ENCODE results near the gene REXO5. TPM values are rescaled to one million over a fixed set of nuclear protein-coding genes. Genes with fewer than 3 reads are reported as not detected.

REXO5 gene
- total and polyA plus RNA-seq, 9 of the 15 experiments (the other 6 are each of a cell fraction or from before 2014, with no cell fraction given), result 10.5 to 45.1 (median 25.4) TPM

GRCh38 chr16:20889625-20890275 is 83.4 kb downstream of the REXO5 start:
- H3K27ac ChIP-seq (ENCODE audit: extremely low read depth, low read depth, low read length), result no peak overlapping the region
- FAIRE-seq (no peak), DNase-seq (ENCODE audit: extremely low read depth in 1 of 4, low spot score in 3 of 4) (no peak), ATAC-seq (no peak)
- in situ Hi-C loops (cut with MboI), result no loop called here
- 0 out of 3 replicates have a peak, but pooled peaks cover 3% of the 10 kb centered on the region for H3K36me3 ChIP-seq (ENCODE audit: control insufficient read depth, insufficient read depth, low read length)
- CTCF ChIA-PET (ENCODE audit: low intra/inter-chr PET ratio), result no interaction called here
- peaks cover 0 to 10% of the 10 kb centered on the region in 2 experiments; a peak in 2 of 5 replicates for H3K4me1 ChIP-seq (replicated peaks in 1 of 2; ENCODE audit: control insufficient read depth in 2 of 2, insufficient read depth in 2 of 2, low read length in 2 of 2)
- H3K27me3 ChIP-seq (ENCODE audit: control insufficient read depth in 2 of 2, insufficient read depth in 2 of 2, low read length in 2 of 2), result no peaks in the 10 kb centered on the region
- H3K4me3 ChIP-seq, result no peak overlapping the region
- TF ChIP-seq HCFC1 (IDR thresholded peaks at IDR 0.05; ENCODE audit: low read depth, low read length) (no peak), SRF (CRISPR knock-in tag; IDR thresholded peaks at IDR 0.05) (no peak), ATF3 (IDR thresholded peaks at IDR 0.05) (no peak), ATF3 (CRISPR knock-in tag; conservative IDR thresholded peaks at IDR 0.05) (no peak), ZNF146 (CRISPR knock-in tag; IDR thresholded peaks at IDR 0.05; ENCODE audit: unreplicated experiment) (no peak), NCOA6 (IDR thresholded peaks at IDR 0.05) (no peak), CBX5 (IDR thresholded peaks at IDR 0.05; ENCODE audit: borderline replicate concordance, low read depth) (no peak), TRIM24 (IDR thresholded peaks at IDR 0.05) (no peak), CEBPG (CRISPR knock-in tag; IDR thresholded peaks at IDR 0.05) (no peak), CEBPG (tag; conservative IDR thresholded peaks at IDR 0.05 in 1 of 2, IDR thresholded peaks at IDR 0.05 in 1 of 2) (no peak), AFF1 (IDR thresholded peaks at IDR 0.05; ENCODE audit: low read depth in 1 of 2, partially characterized antibody in 2 of 2) (no peak), CC2D1A (IDR thresholded peaks at IDR 0.05) (no peak), ZNF212 (CRISPR knock-in tag; IDR thresholded peaks at IDR 0.05) (no peak), ZBTB1 (CRISPR knock-in tag; IDR thresholded peaks at IDR 0.05; ENCODE audit: borderline replicate concordance, low read depth) (no peak), YY1 (IDR thresholded peaks at IDR 0.05; ENCODE audit: borderline replicate concordance in 1 of 3, control insufficient read depth in 1 of 3, extremely low read depth in 1 of 3, insufficient read depth in 3 of 3, insufficient read length in 1 of 3, insufficient replicate concordance in 2 of 3, low read depth in 1 of 3, low read length in 2 of 3) (no peak)
- no TSS peak for BruUV-seq (replicated peaks)
- POLR2A ChIA-PET, result interaction anchor here (0.6 to 3.4 kb wide), 4 partner anchors 10 to 38 kb away, joined by 3 to 19 read pairs (median 5); partner anchors contain the start of genes DCUN1D3 and LYRM1
- no peak overlapping the region for H3K4me2 ChIP-seq (ENCODE audit: insufficient read depth, low read length)
- H4K20me1 ChIP-seq (replicated peaks; ENCODE audit: control insufficient read depth, insufficient read depth, low read length), result no peaks in the 10 kb centered on the region
- H3K9me1 ChIP-seq (ENCODE audit: control insufficient read depth, insufficient read depth, low read length), result no peaks in the 10 kb centered on the region
- H2AFZ ChIP-seq (ENCODE audit: low read depth, low read length), result no peak overlapping the region
- no peaks in the 10 kb centered on the region for H3K79me2 ChIP-seq (ENCODE audit: control insufficient read depth, insufficient read depth, low read length)
- WGBS (ENCODE audit: insufficient coverage, low coverage, missing lambda C conversion rate), result 82% methylated on average over 4 of the region's 4 CpGs
- no peak overlapping the region for H3K9ac ChIP-seq (ENCODE audit: insufficient read depth in 1 of 2, low read depth in 2 of 2, low read length in 2 of 2)
- intact Hi-C loops (cut with micrococcal nuclease), result no loop called here
- no peaks in the 10 kb centered on the region for H3K9me3 ChIP-seq (replicated peaks; ENCODE audit: control insufficient read depth, insufficient read depth, low read depth, low read length)
